ENCODE measurements around the gene TCF7L2.

DNA sequence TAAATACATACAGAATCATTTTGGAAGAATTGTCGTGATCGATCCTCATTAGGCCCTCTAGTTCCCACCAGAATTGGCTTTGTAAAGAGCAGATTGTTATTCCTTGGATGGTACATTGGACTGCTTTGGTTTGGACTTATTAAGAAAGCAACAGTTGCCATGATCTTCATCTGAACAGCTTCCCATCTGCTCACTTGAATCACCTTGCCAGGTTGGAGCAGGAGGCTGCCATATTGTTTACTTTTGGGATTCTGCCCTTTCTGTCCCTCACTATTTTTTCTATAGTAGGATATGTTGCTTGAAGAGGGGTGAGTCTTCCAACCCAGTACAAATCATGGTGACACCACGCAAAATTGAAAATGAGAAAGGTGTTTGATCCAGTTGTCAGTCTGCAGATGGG lies 199.6 kb downstream of the TCF7L2 start:
- TF ChIP-seq, protein P1, sequence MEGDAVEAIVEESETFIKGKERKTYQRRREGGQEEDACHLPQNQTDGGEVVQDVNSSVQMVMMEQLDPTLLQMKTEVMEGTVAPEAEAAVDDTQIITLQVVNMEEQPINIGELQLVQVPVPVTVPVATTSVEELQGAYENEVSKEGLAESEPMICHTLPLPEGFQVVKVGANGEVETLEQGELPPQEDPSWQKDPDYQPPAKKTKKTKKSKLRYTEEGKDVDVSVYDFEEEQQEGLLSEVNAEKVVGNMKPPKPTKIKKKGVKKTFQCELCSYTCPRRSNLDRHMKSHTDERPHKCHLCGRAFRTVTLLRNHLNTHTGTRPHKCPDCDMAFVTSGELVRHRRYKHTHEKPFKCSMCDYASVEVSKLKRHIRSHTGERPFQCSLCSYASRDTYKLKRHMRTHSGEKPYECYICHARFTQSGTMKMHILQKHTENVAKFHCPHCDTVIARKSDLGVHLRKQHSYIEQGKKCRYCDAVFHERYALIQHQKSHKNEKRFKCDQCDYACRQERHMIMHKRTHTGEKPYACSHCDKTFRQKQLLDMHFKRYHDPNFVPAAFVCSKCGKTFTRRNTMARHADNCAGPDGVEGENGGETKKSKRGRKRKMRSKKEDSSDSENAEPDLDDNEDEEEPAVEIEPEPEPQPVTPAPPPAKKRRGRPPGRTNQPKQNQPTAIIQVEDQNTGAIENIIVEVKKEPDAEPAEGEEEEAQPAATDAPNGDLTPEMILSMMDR (IDR thresholded peaks at IDR 0.05), result no peak
- TF ChIP-seq TCF7L2 (IDR thresholded peaks at IDR 0.05; ENCODE audit: low read depth, low read length), result no peak
